GM19467 (cell line): Measurements from ENCODE around the gene SENP6.
"Not testable (repeated sequence)": the region's sequence is repeated elsewhere in the genome, so short reads cannot be mapped to it uniquely, and the experiment has no call there.

Experiments
- ATAC-seq: cut with Tn5 transposase; IDR thresholded peaks from one replicate; pipeline ENCODE4 v1.9.1; 2021; ENCODE audit warnings: mild to moderate bottlenecking, moderate library complexity; ENCODE audit not compliant: unreplicated experiment

SENP6 gene, protein sequence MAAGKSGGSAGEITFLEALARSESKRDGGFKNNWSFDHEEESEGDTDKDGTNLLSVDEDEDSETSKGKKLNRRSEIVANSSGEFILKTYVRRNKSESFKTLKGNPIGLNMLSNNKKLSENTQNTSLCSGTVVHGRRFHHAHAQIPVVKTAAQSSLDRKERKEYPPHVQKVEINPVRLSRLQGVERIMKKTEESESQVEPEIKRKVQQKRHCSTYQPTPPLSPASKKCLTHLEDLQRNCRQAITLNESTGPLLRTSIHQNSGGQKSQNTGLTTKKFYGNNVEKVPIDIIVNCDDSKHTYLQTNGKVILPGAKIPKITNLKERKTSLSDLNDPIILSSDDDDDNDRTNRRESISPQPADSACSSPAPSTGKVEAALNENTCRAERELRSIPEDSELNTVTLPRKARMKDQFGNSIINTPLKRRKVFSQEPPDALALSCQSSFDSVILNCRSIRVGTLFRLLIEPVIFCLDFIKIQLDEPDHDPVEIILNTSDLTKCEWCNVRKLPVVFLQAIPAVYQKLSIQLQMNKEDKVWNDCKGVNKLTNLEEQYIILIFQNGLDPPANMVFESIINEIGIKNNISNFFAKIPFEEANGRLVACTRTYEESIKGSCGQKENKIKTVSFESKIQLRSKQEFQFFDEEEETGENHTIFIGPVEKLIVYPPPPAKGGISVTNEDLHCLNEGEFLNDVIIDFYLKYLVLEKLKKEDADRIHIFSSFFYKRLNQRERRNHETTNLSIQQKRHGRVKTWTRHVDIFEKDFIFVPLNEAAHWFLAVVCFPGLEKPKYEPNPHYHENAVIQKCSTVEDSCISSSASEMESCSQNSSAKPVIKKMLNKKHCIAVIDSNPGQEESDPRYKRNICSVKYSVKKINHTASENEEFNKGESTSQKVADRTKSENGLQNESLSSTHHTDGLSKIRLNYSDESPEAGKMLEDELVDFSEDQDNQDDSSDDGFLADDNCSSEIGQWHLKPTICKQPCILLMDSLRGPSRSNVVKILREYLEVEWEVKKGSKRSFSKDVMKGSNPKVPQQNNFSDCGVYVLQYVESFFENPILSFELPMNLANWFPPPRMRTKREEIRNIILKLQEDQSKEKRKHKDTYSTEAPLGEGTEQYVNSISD

DNA sequence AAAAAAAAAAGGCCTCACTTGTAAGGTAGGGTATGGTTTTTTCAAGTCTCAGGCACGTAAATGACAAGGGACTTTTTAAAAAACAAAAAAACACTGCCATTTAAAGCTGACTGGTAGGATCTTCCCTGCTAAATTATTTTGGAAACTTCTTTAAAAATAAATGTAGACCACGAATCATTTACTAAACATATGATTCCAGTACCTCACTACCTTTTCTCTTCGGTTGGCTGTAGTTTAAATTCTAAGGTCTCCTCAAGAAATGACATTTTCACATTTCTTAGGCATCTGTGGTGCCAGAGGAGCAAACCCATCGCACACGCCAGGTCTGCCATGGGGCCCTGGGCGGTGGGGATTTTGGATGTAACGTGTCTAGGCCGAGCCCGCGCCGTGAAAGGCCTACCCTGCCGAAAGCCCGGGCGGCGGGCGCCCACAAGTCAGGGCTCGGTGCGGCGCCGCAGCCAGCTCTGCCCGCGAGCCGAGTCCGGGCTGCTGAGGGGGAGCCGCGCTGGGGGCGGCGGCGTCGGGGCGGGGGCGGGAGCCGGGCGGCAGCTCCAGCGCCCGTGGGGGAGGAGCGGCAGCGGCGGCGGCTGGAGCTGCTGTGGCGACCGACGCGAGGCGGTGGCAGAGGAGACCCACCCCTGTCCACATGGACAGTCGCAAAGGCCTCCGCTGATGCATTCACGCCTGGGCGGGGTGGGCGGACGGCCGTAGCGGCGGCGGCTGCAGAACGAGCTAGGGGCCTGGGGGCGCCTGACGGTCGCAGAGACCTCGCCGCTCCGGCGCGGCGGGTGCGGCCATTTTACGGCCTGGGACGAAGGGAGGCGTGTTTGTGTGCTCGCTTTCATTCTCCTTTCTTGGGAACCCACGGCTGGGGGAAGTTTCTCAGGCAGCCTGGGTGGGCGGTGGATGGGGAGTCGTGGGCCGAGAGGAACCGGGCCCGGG is at the start of gene SENP6:
TSS of gene SENP6 (plus strand) at position 577 of the 942 bp plus-strand sequence. CDS start 645 bp downstream, outside the sequence.
- peak; percentile 62 for ATAC-seq

DNA sequence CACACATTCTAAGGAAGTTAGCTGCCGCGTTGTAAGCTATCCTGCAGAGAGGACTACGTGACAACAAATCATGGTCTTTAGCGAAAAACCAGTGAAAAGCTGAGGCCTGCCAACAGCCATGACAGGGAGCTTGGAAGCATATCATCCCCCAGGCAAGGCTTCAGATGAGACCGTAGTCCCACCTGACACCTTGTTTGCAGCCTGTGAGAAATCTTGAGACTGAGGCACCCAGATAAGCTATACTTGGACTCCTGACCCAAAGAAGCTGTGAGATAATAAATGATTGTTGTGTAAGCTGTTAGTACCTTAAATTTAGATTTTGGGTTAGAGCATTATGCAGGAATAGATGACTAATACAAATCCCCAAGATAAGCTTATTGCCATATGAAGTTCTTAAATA is 45.4 kb upstream of the SENP6 start:
- no peak for ATAC-seq

DNA sequence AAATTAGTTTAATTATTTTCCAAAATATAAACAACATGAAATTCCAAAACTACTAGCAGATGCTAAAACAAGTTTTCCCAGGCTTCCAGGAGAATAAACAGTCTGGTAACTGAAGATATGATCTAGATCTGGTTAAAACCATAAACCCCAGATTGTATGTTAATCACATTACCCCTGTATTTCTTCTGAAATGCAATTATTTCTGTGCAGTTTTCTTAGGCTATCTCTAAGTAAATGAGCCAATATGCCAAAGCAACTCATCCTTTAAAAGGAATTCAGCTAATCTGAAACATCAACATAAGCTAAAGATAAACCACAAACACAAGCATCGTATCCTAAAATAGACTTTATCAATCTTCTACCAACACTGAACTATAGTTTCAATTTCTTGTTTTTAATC is 44.6 kb upstream of the SENP6 start:
- ATAC-seq, result no peak

DNA sequence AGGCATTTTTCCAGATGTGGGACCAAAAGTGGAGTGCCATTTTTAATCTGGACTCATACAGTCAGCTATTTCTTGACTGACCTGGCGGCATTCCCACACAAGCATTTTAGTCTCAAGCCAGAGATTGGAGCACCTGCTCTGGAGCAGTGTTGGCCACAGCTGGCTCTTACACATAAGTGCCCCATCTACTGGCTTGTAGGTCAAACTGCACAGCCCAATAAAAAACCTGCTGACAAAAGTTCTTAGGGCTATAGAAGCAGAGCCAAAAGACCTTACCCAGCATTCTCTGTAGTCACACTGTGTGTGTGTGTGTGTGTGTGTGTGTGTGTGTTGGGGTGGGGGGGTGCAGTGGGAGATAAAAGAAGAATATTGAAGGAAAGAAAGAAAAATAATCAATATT is 38.6 kb upstream of the SENP6 start:
- ATAC-seq, result peak; percentile 85

DNA sequence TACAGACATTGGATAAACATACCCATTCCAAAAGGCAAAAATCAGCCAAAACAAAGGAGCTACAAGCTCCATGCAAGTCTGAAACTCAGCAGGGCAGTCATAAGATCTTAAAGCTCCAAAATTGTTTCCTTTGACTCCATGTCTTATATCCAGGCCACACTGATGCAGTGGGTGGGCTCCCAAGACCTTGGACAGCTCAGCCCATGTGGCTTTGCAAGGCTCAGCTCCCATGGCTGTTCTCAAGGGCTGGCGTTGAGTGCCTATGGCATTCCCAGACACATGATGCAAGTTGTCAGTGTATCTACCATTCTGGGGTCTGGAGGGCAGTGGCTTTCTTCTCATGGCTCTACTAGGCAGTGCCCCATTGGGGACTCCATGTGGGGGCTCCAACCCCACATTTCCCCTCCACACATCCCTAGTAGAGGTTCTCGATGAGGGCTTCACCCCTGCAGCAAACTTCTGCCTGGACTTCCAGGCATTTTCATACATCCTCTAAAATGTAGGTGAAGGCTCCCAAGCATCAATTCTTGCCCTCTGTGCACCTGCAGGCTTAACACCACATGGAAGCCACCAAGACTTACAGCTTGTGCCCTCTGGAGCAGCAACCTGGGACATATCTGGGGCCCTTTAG is 35.4 kb upstream of the SENP6 start:
- ATAC-seq, result no peak

DNA sequence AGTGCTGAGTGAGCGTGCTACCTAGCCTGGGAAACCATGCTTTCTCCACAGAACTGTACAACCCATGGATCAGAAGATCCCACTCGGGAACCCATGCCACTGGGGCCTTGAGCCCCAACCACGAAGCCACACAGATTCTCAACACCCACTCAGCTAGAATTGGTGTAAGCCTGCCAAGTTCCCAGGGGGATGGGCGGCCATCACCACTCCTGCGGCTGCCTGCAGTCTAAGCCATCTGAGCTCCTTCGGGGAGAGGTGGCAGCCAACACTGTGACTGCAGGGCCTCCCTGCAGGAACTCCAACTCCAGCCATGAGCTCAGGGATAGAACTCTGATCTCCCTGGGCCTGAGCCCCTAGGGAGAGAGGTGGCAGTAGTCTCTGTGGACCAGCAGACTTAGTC is 33.6 kb upstream of the SENP6 start:
- no peak for ATAC-seq

DNA sequence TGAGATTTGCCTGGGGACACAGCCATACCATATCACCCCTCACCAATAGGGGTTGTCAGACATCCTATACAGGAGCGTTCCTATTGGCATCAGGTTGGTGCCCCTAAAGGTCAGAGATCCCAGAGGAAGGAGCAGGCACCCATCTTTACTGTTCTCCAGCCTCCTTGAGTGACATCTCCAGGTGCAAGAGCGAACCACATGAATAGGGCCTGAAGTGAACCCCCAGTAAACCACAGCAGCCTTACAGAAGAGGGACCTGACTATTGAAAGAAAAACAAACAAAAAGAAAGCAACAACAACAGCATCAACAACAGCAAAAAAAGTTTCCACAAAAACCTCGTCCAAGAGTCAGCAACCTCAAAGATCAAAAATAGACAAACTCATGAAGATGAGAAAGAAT is 32.7 kb upstream of the SENP6 start:
- no peak for ATAC-seq

DNA sequence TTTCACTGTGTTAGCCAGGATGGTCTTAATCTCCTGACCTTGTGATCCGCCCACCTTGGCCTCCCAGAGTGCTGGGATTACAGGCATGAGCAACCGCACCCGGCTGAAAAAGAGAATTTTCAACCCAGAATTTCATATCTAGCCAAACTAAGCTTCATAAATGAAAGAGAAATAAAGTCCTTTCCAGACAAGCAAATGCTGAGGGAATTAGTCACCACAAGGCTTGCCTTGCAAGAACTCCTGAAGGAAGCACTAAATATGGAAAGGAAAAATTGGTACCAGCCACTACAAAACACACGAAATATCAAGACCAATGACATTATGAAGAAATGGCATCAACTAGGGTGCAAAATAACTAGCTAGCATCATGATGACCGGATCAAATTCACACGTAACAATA is 31.0 kb upstream of the SENP6 start:
- not testable (repeated sequence) for ATAC-seq

DNA sequence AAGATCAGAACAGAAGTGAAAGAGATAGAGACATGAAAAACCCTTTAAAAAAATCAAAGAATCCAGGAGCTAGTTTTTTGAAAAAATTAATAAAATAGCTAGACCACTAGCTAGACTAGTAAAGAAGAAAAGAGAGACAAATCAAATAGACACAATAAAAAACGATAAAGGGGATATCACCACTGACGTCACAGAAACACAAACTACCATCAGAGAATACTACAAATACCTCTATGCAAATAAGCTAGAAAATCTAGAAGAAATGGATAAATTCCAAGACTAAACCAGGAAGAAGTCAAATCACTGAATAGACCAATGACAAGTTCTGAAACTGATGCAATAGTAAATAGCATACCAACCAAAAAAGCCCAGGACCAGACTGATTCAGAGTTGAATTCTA is 29.6 kb upstream of the SENP6 start:
- no peak for ATAC-seq

DNA sequence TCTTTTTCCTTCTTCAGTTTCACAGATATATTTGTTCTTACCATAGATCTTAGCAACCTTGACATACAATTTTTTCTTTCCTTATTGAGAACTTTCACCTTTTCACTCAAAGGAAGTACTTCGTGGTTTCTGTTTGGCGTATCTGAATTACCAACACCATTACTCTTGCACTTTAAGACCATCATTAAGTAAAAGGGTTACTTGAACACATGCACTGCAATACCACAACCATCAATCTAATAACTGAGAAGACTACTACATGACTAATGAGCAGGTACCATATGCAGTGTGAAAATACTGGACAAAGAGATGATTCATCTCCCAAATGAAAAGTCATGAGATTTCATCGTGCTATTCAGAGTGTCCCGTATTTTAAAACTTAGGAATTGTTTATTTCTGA is 21.7 kb upstream of the SENP6 start:
- ATAC-seq, result peak; percentile 78

DNA sequence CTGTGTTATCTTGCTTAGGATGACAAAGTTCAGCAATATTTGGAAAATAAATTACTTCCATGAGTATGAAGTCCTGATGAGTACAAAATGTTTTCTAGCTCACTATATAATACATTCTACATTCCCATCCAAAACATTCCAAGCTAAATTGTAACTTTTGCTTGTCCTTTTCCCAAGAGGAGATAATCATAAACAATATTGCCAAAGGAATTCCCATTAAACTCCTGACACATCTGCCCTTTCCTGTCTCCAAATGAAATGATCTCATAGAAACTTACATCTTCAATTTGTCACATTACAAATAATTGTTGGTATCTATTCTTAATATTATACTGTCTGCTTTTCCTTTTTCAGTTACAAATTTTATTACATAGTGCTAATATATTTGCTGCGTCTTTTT is 20.4 kb upstream of the SENP6 start:
- ATAC-seq, result no peak

DNA sequence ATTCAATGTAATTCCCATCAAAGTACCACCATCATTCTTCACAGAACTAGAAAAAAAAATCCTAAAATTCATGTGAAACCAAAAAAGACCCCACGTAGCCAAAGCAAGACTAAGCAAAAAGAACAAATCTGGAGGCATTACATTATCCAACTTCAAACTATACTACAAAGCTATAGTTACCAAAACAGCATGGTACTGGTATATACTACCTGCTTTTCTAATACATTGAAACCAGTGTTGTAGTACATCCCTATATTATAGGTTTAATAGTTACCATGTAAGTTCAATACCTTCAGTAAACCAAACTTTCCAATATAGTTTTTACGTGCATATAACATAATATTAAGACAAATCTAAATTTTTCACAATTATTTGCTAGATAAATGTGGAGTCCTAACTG is 17.1 kb upstream of the SENP6 start:
- ATAC-seq, result not testable (repeated sequence)

DNA sequence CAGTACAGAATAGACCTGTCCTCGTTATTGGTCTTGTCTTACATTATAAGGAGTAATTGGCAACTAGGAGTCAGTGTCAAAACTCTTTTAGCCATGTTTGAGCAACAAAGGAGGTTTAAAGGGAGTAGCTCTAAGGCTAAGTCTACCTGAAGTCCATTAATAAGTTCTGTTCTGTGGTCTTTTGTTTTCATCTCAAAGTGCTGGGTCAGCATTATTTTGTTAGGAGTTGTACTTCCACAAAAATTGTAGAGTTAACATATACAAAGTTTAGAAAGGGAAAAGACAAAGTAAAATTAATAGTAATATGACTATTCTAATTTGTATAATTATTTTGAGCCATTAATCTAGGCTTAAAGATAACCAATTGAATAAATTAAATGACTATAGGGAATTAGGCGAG is 12.7 kb upstream of the SENP6 start:
- ATAC-seq, result no peak

DNA sequence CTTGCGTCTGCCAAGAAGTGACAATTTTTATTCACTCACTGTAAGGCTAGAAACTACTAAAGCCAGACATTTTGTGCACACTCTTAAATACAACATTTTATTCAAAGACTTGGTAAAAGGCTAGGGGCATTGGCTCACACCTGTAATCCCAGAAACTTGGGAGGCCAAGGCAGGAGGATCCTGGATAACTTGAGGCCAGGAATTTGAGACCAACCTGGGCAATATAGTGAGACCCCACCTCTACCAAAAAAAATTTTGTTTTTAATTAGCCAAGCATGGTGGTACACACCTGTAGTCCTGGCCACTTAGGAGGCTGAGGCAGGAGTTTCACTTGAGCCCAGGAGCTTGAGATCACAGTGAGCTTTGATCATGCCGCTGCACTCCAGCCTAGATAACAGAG is 11.3 kb upstream of the SENP6 start:
- no peak for ATAC-seq

DNA sequence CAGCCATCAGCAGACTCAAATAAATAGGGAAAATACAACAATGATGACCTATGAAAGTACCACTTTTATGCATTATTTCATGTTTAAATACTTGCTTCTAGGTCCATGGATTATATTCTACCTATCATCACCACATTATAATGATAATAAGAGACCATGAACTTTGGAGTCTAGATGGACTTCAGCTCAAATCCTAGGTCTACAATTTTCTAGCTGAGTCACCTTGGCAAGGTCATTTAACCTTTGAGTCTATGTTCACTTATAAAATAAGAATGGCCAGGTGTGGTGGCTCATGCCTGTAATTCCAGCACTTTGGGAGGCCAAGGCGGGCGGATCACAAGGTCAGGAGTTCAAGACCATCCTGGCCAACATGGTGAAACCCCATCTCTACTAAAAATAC is 5.3 kb upstream of the SENP6 start:
- ATAC-seq, result not testable (repeated sequence)

DNA sequence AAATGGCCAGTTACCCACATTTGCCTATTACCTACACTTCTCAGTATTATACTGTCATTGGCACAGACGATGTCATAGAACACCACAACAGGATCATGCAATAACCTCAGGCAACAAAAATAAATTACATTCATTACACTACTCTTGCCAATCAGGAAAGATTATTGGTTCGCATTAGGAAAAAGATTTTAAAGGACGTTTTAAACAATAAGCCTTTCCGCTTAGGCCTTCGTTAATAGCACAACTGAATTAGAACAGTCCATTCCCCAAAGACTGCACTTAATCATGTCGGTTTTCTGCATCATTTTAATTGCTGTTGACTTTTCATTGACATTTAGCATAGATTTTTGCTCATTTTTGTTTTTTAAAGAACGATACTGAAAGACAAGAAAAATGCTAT is 912 bp upstream of the SENP6 start:
- ATAC-seq, result no peak

DNA sequence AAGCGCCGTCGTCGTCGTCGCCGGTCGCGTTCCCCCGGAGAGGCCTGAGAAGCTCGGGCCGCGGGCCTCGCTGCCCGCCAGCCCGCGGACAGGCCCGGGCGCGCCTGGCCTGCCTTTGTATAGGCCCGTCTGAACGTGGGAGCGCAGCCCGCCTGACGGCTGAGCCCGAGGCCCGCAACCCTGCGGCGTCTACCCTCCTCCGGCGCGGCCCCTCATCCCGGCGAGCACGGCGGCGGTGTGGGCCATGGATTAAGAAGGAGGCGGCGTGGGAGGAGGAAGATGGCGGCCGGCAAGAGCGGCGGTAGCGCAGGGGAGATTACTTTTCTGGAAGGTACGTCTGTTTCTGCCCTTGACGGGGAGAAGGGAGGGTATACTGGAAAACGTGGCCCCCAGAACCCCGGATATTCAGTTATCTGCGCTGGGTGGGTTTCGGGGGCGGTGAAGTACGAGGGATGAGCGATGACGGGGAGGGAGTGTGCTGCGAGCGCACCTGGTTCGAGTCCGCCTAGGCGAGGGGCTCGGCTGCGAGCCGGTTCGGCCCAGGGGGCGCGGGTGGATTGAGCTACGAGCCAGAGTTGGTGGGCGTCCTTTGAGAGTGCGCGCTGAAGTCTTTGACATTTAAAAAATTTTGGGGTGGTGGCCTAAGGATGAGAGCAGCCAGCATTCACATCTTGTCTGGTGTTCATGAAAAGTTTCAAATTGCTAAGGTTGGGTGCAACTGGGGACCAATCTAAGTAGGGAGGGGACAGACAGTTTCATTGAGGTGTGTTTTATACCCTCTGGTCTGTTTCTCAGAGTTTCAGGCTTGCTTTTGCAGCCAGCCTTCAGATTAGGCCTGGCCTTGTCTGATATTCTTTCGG is 796 bp downstream of the SENP6 start:
- peak; percentile 31 for ATAC-seq

DNA sequence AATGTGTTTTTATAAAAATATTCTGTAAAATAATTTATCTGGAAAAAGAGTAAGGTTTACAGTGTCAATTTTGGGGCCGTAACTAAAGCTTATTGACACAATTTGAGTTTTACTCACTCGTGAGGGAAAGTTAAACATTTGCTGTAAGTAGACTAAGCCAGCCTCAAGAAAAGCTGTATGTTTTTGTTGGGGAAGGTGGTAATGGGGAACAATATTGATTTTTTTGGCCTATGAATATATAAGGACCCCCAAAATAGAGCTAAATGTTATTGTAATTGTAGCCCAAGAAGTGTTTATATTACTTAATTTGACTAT is 1.4 kb downstream of the SENP6 start:
- no peak for ATAC-seq

DNA sequence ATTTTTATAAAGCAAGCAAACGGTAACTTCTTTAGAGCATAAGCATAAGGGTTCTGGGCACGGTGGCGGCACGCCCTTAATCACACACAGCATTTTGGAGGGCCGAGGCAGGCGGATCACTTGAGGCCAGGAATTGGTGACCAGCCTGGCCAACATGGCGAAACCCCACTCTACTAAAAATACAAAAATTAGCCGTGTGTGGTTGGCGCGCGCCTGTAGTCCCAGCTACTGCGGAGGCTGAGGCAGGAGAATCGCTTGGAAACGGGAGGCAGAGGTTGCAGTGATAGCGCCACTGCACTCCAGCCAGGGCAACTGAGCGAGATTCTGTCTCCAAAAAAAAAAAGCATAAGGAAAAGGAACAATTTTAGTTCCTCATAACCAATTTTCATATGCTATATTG is 2.6 kb downstream of the SENP6 start:
- ATAC-seq, result no peak
